Sciatic nerve (tissue), 2 donors: Measurements from ENCODE around the gene ARCN1. TPM values are rescaled to one million over a fixed set of nuclear protein-coding genes. Genes with fewer than 3 reads are reported as not detected.
"Not testable (repeated sequence)": the region's sequence is repeated elsewhere in the genome, so short reads cannot be mapped to it uniquely, and the experiment has no call there.

ENCODE experiments used
- ATAC-seq: fragments of 200-7000 bp; cut with Tn5 transposase; one replicate; pipeline ENCODE4 v1.9.1; 2020; ENCODE audit warnings: mild to moderate bottlenecking, moderate library complexity
- DNase-seq: peaks from one replicate; pipeline ENCODE4 v3.0.0-alpha.2; 2020; ENCODE audit warnings: low spot score
- intact Hi-C: fragments of 100-400 bp; cut with DNase I; formaldehyde crosslinking; loops from one replicate; pipeline ENCODE4 v1.14.2; 2022
- total RNA-seq: library from RNA; stranded (reverse); fragmentation: NEBNext Ultra II Directional; extraction: Animal tissue kit (Norgen Biotek cat#: 25700); gene quantifications from one replicate; pipeline ENCODE4 v1.2.1, GENCODE V29; 2021
- donor health status: DM: no; HTN: no; CAD: no.
- donor health status: DM: no; HTN: no; CAD: no.

The ARCN1 gene
- total RNA-seq, 1 donor from 2014 or later: 135 TPM

- ATAC-seq (no peak), DNase-seq (peak; percentile 57)
- intact Hi-C loops: loop anchor here (5.0 kb wide), 1 partner anchor 60 kb away; no protein-coding TSS in a partner anchor
Observed at GRCh38 chr11:118597556-118597955, 25.3 kb downstream of the ARCN1 start.

GRCh38 chr11:118602331-118602730 is 30.1 kb downstream of the ARCN1 start:
- ATAC-seq (no peak), DNase-seq (peak; percentile 30)
- intact Hi-C loops: no loop called here

GRCh38 chr11:118603709-118604108 is 31.5 kb downstream of the ARCN1 start:
- DNase-seq: peak; percentile 45
- ATAC-seq, intact Hi-C loops: not testable (repeated sequence)

- peak; percentile 47 for DNase-seq
- intact Hi-C loops: no loop called here
- ATAC-seq: no peak
Observed at GRCh38 chr11:118604566-118604965, 32.4 kb downstream of the ARCN1 start.

- intact Hi-C loops: no loop called here
- DNase-seq (peak; percentile 92), ATAC-seq (peak; percentile 83)
Observed at GRCh38 chr11:118605116-118605867, 33.1 kb downstream of the ARCN1 start.

GRCh38 chr11:118606157-118606843 is 34.1 kb downstream of the ARCN1 start:
- no peak for ATAC-seq
- intact Hi-C loops: no loop called here

GRCh38 chr11:118606844-118607228 is 34.6 kb downstream of the ARCN1 start:
- peak; percentile 25 for DNase-seq
- no peak for ATAC-seq
- intact Hi-C loops: no loop called here

More at GRCh38 chr11:118606157-118606843, 34.1 kb downstream of the ARCN1 start:
- DNase-seq: peak; percentile 66

- ATAC-seq (peak; percentile 57), DNase-seq (peak; percentile 82)
- intact Hi-C loops: no loop called here
Observed at GRCh38 chr11:118607401-118608359, 35.5 kb downstream of the ARCN1 start, which contains the start of gene PHLDB1. Gene PHLDB1 (plus strand): TSS chr11:118607615. CDS start chr11:118613837, 6,222 bp downstream.

- intact Hi-C loops: no loop called here
- DNase-seq (peak; percentile 88), ATAC-seq (peak; percentile 55)
Observed at GRCh38 chr11:118608360-118609227, 36.4 kb downstream of the ARCN1 start.

- DNase-seq (peak; percentile 70), ATAC-seq (peak; percentile 1)
- intact Hi-C loops: no loop called here
Observed at GRCh38 chr11:118609380-118610224, 37.4 kb downstream of the ARCN1 start.

- intact Hi-C loops: no loop called here
- DNase-seq (peak; percentile 62), ATAC-seq (no peak)
Observed at GRCh38 chr11:118610225-118610772, 38.1 kb downstream of the ARCN1 start.

- intact Hi-C loops: no loop called here
- DNase-seq: peak; percentile 92
- peak; percentile 43 for ATAC-seq
Observed at GRCh38 chr11:118610773-118611432, 38.7 kb downstream of the ARCN1 start.

GRCh38 chr11:118611433-118611795 is 39.2 kb downstream of the ARCN1 start:
- ATAC-seq, intact Hi-C loops: not testable (repeated sequence)
- DNase-seq: peak; percentile 57

- ATAC-seq (no peak), DNase-seq (peak; percentile 76)
- intact Hi-C loops: no loop called here
Observed at GRCh38 chr11:118612378-118612777, 40.2 kb downstream of the ARCN1 start.

GRCh38 chr11:118614511-118614910 is 42.3 kb downstream of the ARCN1 start:
- no peak for ATAC-seq
- intact Hi-C loops: no loop called here
- no peak for DNase-seq

- DNase-seq (no peak), ATAC-seq (no peak)
- intact Hi-C loops: no loop called here
Observed at GRCh38 chr11:118615282-118615975, 43.2 kb downstream of the ARCN1 start.
